HL-60 (cell line): ENCODE measurements around the gene KIF12.

Source experiments
- GABPA ChIP-seq: IDR thresholded peaks from 2 replicates; pipeline ENCODE4 v1.6.1; 2012; ENCODE audit warnings: low read depth
- POLR2AphosphoS5 ChIP-seq: IDR thresholded peaks from 2 replicates; pipeline ENCODE4 v1.6.1; 2012; ENCODE audit warnings: low read depth
- SPI1 ChIP-seq: IDR thresholded peaks from 2 replicates; pipeline ENCODE4 v1.6.1; 2012; ENCODE audit warnings: low read depth, mild to moderate bottlenecking, borderline replicate concordance
- TF ChIP-seq, protein P1 (sequence below): IDR thresholded peaks from one replicate; pipeline ENCODE4 v1.5.1; 2011; ENCODE audit warnings: low read length, control low read depth, inconsistent platforms; ENCODE audit not compliant: insufficient read depth
- TF ChIP-seq, protein P2 (sequence below): IDR thresholded peaks from 2 replicates; pipeline ENCODE4 v1.6.1; 2012; ENCODE audit warnings: low read depth; ENCODE audit not compliant: insufficient replicate concordance

DNA sequence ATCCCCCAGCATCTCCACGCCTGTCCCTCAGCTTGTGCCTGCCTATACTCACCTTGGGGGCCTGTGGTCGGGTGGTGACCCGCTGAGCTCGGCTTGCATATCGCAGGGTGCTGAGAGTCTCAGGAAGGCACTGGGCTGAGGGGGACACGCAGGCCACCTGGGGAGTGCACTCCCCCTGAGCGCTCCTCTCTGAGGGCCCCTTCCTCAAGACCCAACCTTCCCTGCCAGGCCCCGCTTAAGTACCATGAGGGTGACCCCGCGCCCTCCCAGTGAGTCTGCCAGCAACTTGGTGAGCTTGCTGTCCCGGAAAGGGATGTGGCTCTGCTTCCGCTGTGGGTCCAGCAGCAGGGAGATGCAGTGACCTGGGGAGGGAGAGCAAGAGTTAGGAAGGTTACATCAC lies 4.1 kb downstream of the KIF12 start:
- TF ChIP-seq, protein P1, sequence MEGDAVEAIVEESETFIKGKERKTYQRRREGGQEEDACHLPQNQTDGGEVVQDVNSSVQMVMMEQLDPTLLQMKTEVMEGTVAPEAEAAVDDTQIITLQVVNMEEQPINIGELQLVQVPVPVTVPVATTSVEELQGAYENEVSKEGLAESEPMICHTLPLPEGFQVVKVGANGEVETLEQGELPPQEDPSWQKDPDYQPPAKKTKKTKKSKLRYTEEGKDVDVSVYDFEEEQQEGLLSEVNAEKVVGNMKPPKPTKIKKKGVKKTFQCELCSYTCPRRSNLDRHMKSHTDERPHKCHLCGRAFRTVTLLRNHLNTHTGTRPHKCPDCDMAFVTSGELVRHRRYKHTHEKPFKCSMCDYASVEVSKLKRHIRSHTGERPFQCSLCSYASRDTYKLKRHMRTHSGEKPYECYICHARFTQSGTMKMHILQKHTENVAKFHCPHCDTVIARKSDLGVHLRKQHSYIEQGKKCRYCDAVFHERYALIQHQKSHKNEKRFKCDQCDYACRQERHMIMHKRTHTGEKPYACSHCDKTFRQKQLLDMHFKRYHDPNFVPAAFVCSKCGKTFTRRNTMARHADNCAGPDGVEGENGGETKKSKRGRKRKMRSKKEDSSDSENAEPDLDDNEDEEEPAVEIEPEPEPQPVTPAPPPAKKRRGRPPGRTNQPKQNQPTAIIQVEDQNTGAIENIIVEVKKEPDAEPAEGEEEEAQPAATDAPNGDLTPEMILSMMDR = no peak
- TF ChIP-seq GABPA = no peak
- TF ChIP-seq, protein P2, sequence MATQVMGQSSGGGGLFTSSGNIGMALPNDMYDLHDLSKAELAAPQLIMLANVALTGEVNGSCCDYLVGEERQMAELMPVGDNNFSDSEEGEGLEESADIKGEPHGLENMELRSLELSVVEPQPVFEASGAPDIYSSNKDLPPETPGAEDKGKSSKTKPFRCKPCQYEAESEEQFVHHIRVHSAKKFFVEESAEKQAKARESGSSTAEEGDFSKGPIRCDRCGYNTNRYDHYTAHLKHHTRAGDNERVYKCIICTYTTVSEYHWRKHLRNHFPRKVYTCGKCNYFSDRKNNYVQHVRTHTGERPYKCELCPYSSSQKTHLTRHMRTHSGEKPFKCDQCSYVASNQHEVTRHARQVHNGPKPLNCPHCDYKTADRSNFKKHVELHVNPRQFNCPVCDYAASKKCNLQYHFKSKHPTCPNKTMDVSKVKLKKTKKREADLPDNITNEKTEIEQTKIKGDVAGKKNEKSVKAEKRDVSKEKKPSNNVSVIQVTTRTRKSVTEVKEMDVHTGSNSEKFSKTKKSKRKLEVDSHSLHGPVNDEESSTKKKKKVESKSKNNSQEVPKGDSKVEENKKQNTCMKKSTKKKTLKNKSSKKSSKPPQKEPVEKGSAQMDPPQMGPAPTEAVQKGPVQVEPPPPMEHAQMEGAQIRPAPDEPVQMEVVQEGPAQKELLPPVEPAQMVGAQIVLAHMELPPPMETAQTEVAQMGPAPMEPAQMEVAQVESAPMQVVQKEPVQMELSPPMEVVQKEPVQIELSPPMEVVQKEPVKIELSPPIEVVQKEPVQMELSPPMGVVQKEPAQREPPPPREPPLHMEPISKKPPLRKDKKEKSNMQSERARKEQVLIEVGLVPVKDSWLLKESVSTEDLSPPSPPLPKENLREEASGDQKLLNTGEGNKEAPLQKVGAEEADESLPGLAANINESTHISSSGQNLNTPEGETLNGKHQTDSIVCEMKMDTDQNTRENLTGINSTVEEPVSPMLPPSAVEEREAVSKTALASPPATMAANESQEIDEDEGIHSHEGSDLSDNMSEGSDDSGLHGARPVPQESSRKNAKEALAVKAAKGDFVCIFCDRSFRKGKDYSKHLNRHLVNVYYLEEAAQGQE = no peak
- no peak for TF ChIP-seq POLR2AphosphoS5
- no peak for TF ChIP-seq SPI1
